GM19463 (cell line): ENCODE data around the gene USP17L13.
"Not testable (repeated sequence)": the region's sequence is repeated elsewhere in the genome, so short reads cannot be mapped to it uniquely, and the experiment has no call there.

Source experiments
- ATAC-seq: cut with Tn5 transposase; IDR thresholded peaks from one replicate; pipeline ENCODE4 v1.9.1; 2021; ENCODE audit warnings: mild to moderate bottlenecking, moderate library complexity; ENCODE audit not compliant: unreplicated experiment

Gene USP17L13

GRCh38 chr4:9224596-9224995 is at the start of gene USP17L13:
Gene USP17L13, plus strand, starts transcription at chr4:9224896. Its CDS starts 0 bp downstream, at chr4:9224896.
- not testable (repeated sequence) for ATAC-seq

DNA sequence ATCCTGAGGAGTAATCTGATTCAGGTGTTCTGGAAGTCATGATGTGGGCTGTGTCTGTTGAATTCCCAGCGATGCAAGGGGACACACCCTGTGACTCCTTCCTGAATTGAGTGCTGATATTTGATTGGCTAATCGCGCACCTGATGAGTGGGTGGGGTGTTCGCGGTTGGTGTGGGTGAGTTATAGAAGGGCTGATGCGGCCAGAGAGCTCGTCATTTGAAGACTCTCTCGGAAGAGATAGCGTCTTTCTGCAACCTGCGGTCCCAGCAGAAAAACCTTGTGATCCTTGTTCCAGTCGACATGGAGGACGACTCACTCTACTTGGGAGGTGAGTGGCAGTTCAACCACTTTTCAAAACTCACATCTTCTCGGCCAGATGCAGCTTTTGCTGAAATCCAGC is 14.3 kb upstream of the USP17L13 start, which contains the start of gene USP17L10:
Gene USP17L10 (plus strand): TSS at position 301 of the 400 bp plus-strand sequence. CDS start 0 bp downstream, at position 301.
- ATAC-seq, result not testable (repeated sequence)

GRCh38 chr4:9214701-9215100 is 10.0 kb upstream of the USP17L13 start:
- ATAC-seq, result not testable (repeated sequence)

GRCh38 chr4:9215105-9215504 is 9.6 kb upstream of the USP17L13 start, which contains the start of gene USP17L11:
Gene USP17L11, plus strand, starts transcription at chr4:9215405. Its CDS starts 0 bp downstream, at chr4:9215405.
- ATAC-seq, result not testable (repeated sequence)

DNA sequence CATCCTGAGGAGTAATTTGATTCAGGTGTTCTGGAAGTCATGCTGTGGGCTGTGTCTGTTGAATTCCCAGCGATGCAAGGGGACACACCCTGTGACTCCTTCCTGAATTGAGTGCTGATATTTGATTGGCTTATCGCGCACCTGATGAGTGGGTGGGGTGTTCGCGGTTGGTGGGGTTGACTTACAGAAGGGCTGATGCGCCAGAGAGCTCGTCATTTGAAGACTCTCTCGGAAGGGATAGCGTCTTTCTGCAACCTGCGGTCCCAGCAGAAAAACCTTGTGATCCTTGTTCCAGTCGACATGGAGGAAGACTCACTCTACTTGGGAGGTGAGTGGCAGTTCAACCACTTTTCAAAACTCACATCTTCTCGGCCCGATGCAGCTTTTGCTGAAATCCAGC is 4.8 kb upstream of the USP17L13 start, which contains the start of gene USP17L12:
Gene USP17L12 (plus strand): TSS at position 301 of the 400 bp plus-strand sequence. CDS start 0 bp downstream, at position 301.
- not testable (repeated sequence) for ATAC-seq

DNA sequence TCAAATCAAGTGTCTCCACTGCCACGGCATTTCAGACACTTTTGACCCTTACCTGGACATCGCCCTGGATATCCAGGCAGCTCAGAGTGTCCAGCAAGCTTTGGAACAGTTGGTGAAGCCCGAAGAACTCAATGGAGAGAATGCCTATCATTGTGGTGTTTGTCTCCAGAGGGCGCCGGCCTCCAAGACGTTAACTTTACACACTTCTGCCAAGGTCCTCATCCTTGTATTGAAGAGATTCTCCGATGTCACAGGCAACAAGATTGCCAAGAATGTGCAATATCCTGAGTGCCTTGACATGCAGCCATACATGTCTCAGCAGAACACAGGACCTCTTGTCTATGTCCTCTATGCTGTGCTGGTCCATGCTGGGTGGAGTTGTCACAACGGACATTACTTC is 5.6 kb downstream of the USP17L13 start:
- not testable (repeated sequence) for ATAC-seq

DNA sequence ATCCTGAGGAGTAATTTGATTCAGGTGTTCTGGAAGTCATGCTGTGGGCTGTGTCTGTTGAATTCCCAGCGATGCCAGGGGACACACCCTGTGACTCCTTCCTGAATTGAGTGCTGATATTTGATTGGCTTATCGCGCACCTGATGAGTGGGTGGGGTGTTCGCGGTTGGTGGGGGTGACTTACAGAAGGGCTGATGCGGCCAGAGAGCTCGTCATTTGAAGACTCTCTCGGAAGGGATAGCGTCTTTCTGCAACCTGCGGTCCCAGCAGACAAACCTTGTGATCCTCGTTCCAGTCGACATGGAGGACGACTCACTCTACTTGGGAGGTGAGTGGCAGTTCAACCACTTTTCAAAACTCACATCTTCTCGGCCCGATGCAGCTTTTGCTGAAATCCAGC is 9.4 kb downstream of the USP17L13 start, which contains the start of gene USP17L15:
Gene USP17L15 (plus strand): TSS at position 301 of the 400 bp plus-strand sequence. CDS start 0 bp downstream, at position 301.
- ATAC-seq, result not testable (repeated sequence)

- ATAC-seq, result not testable (repeated sequence)
Measured at GRCh38 chr4:9238461-9238860, 13.8 kb downstream of the USP17L13 start.

DNA sequence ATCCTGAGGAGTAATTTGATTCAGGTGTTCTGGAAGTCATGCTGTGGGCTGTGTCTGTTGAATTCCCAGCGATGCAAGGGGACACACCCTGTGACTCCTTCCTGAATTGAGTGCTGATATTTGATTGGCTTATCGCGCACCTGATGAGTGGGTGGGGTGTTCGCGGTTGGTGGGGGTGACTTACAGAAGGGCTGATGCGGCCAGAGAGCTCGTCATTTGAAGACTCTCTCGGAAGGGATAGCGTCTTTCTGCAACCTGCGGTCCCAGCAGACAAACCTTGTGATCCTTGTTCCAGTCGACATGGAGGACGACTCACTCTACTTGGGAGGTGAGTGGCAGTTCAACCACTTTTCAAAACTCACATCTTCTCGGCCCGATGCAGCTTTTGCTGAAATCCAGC is 18.9 kb downstream of the USP17L13 start, which contains the start of gene USP17L17:
Gene USP17L17 (plus strand): TSS at position 301 of the 400 bp plus-strand sequence. CDS start 0 bp downstream, at position 301.
- ATAC-seq, result not testable (repeated sequence)

GRCh38 chr4:9247953-9248680 is 23.4 kb downstream of the USP17L13 start, which contains the start of gene USP17L18:
Gene USP17L18, plus strand, starts transcription at chr4:9248630. Its CDS starts 0 bp downstream, at chr4:9248630.
- not testable (repeated sequence) for ATAC-seq

GRCh38 chr4:9253078-9253477 is 28.4 kb downstream of the USP17L13 start, which contains the start of gene USP17L19:
Gene USP17L19, plus strand, starts transcription at chr4:9253378. Its CDS starts 0 bp downstream, at chr4:9253378.
- ATAC-seq, result not testable (repeated sequence)

DNA sequence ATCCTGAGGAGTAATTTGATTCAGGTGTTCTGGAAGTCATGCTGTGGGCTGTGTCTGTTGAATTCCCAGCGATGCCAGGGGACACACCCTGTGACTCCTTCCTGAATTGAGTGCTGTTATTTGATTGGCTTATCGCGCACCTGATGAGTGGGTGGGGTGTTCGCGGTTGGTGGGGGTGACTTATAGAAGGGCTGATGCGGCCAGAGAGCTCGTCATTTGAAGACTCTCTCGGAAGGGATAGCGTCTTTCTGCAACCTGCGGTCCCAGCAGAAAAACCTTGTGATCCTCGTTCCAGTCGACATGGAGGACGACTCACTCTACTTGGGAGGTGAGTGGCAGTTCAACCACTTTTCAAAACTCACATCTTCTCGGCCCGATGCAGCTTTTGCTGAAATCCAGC is 33.1 kb downstream of the USP17L13 start, which contains the start of gene USP17L20:
Gene USP17L20 (plus strand): TSS at position 301 of the 400 bp plus-strand sequence. CDS start 0 bp downstream, at position 301.
- ATAC-seq, result not testable (repeated sequence)

DNA sequence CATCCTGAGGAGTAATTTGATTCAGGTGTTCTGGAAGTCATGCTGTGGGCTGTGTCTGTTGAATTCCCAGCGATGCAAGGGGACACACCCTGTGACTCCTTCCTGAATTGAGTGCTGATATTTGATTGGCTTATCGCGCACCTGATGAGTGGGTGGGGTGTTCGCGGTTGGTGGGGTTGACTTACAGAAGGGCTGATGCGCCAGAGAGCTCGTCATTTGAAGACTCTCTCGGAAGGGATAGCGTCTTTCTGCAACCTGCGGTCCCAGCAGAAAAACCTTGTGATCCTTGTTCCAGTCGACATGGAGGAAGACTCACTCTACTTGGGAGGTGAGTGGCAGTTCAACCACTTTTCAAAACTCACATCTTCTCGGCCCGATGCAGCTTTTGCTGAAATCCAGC is 37.9 kb downstream of the USP17L13 start, which contains the start of gene USP17L21:
Gene USP17L21 (plus strand): TSS at position 301 of the 400 bp plus-strand sequence. CDS start 0 bp downstream, at position 301.
- ATAC-seq, result not testable (repeated sequence)

GRCh38 chr4:9267319-9267718 is 42.6 kb downstream of the USP17L13 start, which contains the start of gene USP17L22:
Gene USP17L22, plus strand, starts transcription at chr4:9267619. Its CDS starts 0 bp downstream, at chr4:9267619.
- not testable (repeated sequence) for ATAC-seq

GRCh38 chr4:9271719-9272118 is 47.0 kb downstream of the USP17L13 start:
- not testable (repeated sequence) for ATAC-seq
